K562 (cell line): Measurements from ENCODE around the gene CCNQ. TPM values are rescaled to one million over a fixed set of nuclear protein-coding genes. Genes with fewer than 3 reads are reported as not detected.

Experiments used
- ATAC-seq: fragments of 200-7000 bp; cut with Tn5 transposase; 3 replicates; pipeline ENCODE4 v1.9.1; 2020; ENCODE audit warnings: moderate library complexity
- BruUV-seq: library from RNA; stranded (reverse); fragments of 400-500 nt; replicated peaks from 2 replicates; lab custom pipeline; 2021; lab: Mats Ljungman, UMichigan
- CTCF ChIA-PET: fragments of 300-600 bp; formaldehyde crosslinking; extraction: SDS; loops from one replicate; lab custom pipeline; 2021; ENCODE audit warnings: low intra/inter-chr PET ratio; lab: Yijun Ruan, JAX
- POLR2A ChIA-PET: fragments of 300-600, 350-650 bp; sonication (Branson Sonifier 250); formaldehyde crosslinking; extraction: SDS; loops from one replicate; lab custom pipeline; 2021; ENCODE audit warnings: antibody characterized with exemption, inconsistent platforms; lab: Yijun Ruan, JAX
- DNase-seq, 4 experiments: peaks; one replicate each; pipeline versions ENCODE4 v3.0.0 to v3.0.0-alpha.2; 2011 to 2018; ENCODE audit warnings: low spot score in 3 of 4, mixed read lengths in 3 of 4; ENCODE audit errors: extremely low read depth in 1 of 4
- FAIRE-seq: peaks from 2 replicates; lab custom pipeline; 2011; peaks lifted over from hg19 to GRCh38; lab: Jason Lieb, UNC
- H2AFZ ChIP-seq: 2 replicates; pipeline ENCODE4 v1.6.0; 2011; ENCODE audit warnings: low read depth, low read length, control low read depth, inconsistent platforms
- H3K27ac ChIP-seq: fragments of 200-600 bp; 3 replicates; pipeline ENCODE4 v1.8.0; 2011; ENCODE audit warnings: low read depth, mild to moderate bottlenecking, control low read depth, inconsistent platforms, low read length, moderate library complexity, mixed read lengths; ENCODE audit errors: extremely low read depth
- H3K27me3 ChIP-seq, 2 experiments: fragments of 300-600 bp in 1 of 2; 2 replicates in 1 of 2; 3 replicates in 1 of 2; pipeline versions ENCODE4 v1.6.0 to v1.8.0; 2011; ENCODE audit warnings: inconsistent platforms in 2 of 2, low read length in 2 of 2, mild to moderate bottlenecking in 1 of 2, mixed read lengths in 1 of 2, moderate library complexity in 1 of 2; ENCODE audit not compliant: control insufficient read depth in 2 of 2, insufficient read depth in 2 of 2
- H3K36me3 ChIP-seq: fragments of 300-600 bp; 3 replicates; pipeline ENCODE4 v1.8.0; 2011; ENCODE audit warnings: mild to moderate bottlenecking, low read length, inconsistent platforms; ENCODE audit not compliant: control insufficient read depth, insufficient read depth
- H3K4me1 ChIP-seq, 2 experiments: fragments of 200-600 bp in 1 of 2; replicated peaks in 1 of 2; 2 replicates in 1 of 2; 3 replicates in 1 of 2; pipeline versions ENCODE4 v1.5.1 to v1.8.0; 2011; ENCODE audit warnings: inconsistent platforms in 2 of 2, low read length in 2 of 2, mild to moderate bottlenecking in 1 of 2, mixed read lengths in 1 of 2, moderate library complexity in 1 of 2; ENCODE audit not compliant: control insufficient read depth in 2 of 2, insufficient read depth in 2 of 2
- H3K4me2 ChIP-seq: 2 replicates; pipeline ENCODE4 v1.6.1; 2011; ENCODE audit warnings: low read length, control low read depth, inconsistent platforms, mixed read lengths; ENCODE audit not compliant: insufficient read depth
- H3K4me3 ChIP-seq: fragments of 200-600 bp; sonication (generic), shearing (Covaris generic); 2 replicates; pipeline ENCODE4 v1.5.1; 2016; ENCODE audit warnings: control low read depth, inconsistent platforms
- H3K79me2 ChIP-seq: fragments of 200-600 bp; 3 replicates; pipeline ENCODE4 v1.8.0; 2011; ENCODE audit warnings: low read length, inconsistent platforms; ENCODE audit not compliant: control insufficient read depth, insufficient read depth
- H3K9ac ChIP-seq, 2 experiments: 2 replicates each; pipeline versions ENCODE4 v1.6.0 to v1.6.1; 2011; ENCODE audit warnings: low read depth in 2 of 2, low read length in 2 of 2, control low read depth in 1 of 2, inconsistent platforms in 1 of 2, mild to moderate bottlenecking in 1 of 2, mixed read lengths in 1 of 2; ENCODE audit not compliant: insufficient read depth in 1 of 2
- H3K9me1 ChIP-seq: one replicate; pipeline ENCODE4 v1.6.0; 2011; ENCODE audit warnings: inconsistent platforms, mild to moderate bottlenecking, low read length, moderate library complexity; ENCODE audit not compliant: control insufficient read depth, insufficient read depth
- H3K9me3 ChIP-seq: replicated peaks from 2 replicates; pipeline ENCODE4 v1.5.1; 2011; ENCODE audit warnings: low read depth, low read length, inconsistent platforms; ENCODE audit not compliant: control insufficient read depth, insufficient read depth
- H4K20me1 ChIP-seq: replicated peaks from 2 replicates; pipeline ENCODE4 v1.6.1; 2011; ENCODE audit warnings: low read length, inconsistent platforms, mixed read lengths; ENCODE audit not compliant: control insufficient read depth, insufficient read depth
- CREB3L1 ChIP-seq: fragments of 450-650 bp; IDR thresholded peaks from 2 replicates; pipeline ENCODE4 v1.6.1; 2014; ENCODE audit warnings: low read depth, mild to moderate bottlenecking, moderate library complexity, borderline replicate concordance
- HNRNPH1 ChIP-seq: fragments of 200-400 bp; formaldehyde crosslinking; optimal IDR thresholded peaks from 2 replicates; pipeline ENCODE3; 2017; ENCODE audit warnings: low read depth, mild to moderate bottlenecking, low read length, moderate library complexity
- KAT7 ChIP-seq: sonication (generic); formaldehyde crosslinking; IDR thresholded peaks from 2 replicates; pipeline ENCODE4 v1.8.0; 2022; ENCODE audit warnings: missing genetic modification reagents, mild to moderate bottlenecking, borderline replicate concordance
- MAFK ChIP-seq: IDR thresholded peaks from 2 replicates; pipeline ENCODE4 v1.6.1; 2011; ENCODE audit warnings: low read length, improper control_type of control experiment
- MCM7 ChIP-seq, 2 experiments: fragments of 450-650 bp; IDR thresholded peaks; 2 replicates each; pipeline ENCODE4 v1.6.1; 2016 to 2018
- POLR2AphosphoS2 ChIP-seq: IDR thresholded peaks from 2 replicates; pipeline ENCODE4 v1.6.1; 2012; ENCODE audit warnings: low read length, improper control_type of control experiment
- SMAD2 ChIP-seq: fragments of 150-350 bp; IDR thresholded peaks from 2 replicates; pipeline ENCODE4 v1.6.1; 2014; ENCODE audit warnings: low read depth, mild to moderate bottlenecking, low read length
- SOX6 ChIP-seq: fragments of 450-650 bp; IDR thresholded peaks from 2 replicates; pipeline ENCODE4 v1.6.1; 2014; ENCODE audit warnings: mild to moderate bottlenecking
- ZNF124 ChIP-seq: sonication (generic); formaldehyde crosslinking; IDR thresholded peaks from 2 replicates; pipeline ENCODE4 v1.8.1; 2022; ENCODE audit warnings: missing genetic modification reagents
- ZNF778 ChIP-seq: fragments of 450-650 bp; formaldehyde crosslinking; IDR thresholded peaks from 2 replicates; pipeline ENCODE4 v1.4.0; 2020; ENCODE audit warnings: mild to moderate bottlenecking, moderate library complexity
- ZSCAN29 ChIP-seq: fragments of 450-650 bp; IDR thresholded peaks from 2 replicates; pipeline ENCODE4 v1.6.1; 2017
- WGBS: fragments of 100-300 bp; shearing (Covaris generic); methylation state at CpG from one replicate; pipeline ENCODE4 v1.1.6; 2016; ENCODE audit warnings: low coverage, mixed read lengths; ENCODE audit not compliant: insufficient coverage; ENCODE audit errors: missing lambda C conversion rate; 5-methylcytosine and 5-hydroxymethylcytosine counted together
- in situ Hi-C: fragments of 300-500 bp; cut with MboI; formaldehyde crosslinking; loops from 4 replicates; pipeline ENCODE4 v1.15.0; 2018; ENCODE audit warnings: inconsistent platforms, mixed read lengths
- intact Hi-C: fragments of 100-400 bp; cut with micrococcal nuclease; formaldehyde crosslinking; loops from 2 replicates; pipeline ENCODE4 v1.14.2; 2022
- polyA plus RNA-seq, 8 experiments: library from polyadenylated mRNA; depleted of rRNA in 4 of 8; stranded (reverse) in 5 of 8; unstranded in 3 of 8; fragments of >200 nt; fragmentation: Nextera tagmentation in 2 of 8; fragmentation: Illumina TruSeq in 1 of 8; extraction: Ambion mirVana in 2 of 8; extraction: Trizol in 1 of 8; gene quantifications; 2 replicates each; pipeline versions ENCODE4 v1.2.1 to v1.2.3, GENCODE V29; 2011 to 2014; ENCODE audit warnings: inconsistent platforms in 1 of 8, missing spikeins in 1 of 8
- total RNA-seq, 7 experiments: library from RNA; depleted of rRNA in 6 of 7; stranded (reverse); fragments of >200 nt in 6 of 7; fragmentation: Illumina TruSeq in 2 of 7; extraction: Trizol in 2 of 7; gene quantifications; 2 replicates each; pipeline versions ENCODE4 v1.2.1 to v1.2.3, GENCODE V29; 2011 to 2021; ENCODE audit warnings: low replicate concordance in 1 of 7

CCNQ gene
- total and polyA plus RNA-seq, 9 of the 15 experiments (the other 6 are each of a cell fraction or from before 2014, with no cell fraction given), result 0.92 to 53.8 (median 25.3) TPM

- ChIA-PET CTCF (no interaction called here), POLR2A (interaction anchor here (0.7 kb wide), 1 partner anchor 588 kb away, joined by 3 read pairs; no protein-coding TSS in a partner anchor)
- FAIRE-seq, result no peak
- intact Hi-C loops (no loop called here), in situ Hi-C loops (no loop called here)
- no peak for ATAC-seq
- Histone ChIP-seq H3K36me3 (no peaks in the 10 kb centered on the region), H3K4me2 (no peak overlapping the region), H3K27ac (no peak overlapping the region), H2AFZ (no peak overlapping the region), H3K4me3 (no peak overlapping the region), H3K9me3 (no peaks in the 10 kb centered on the region), H4K20me1 (no peaks in the 10 kb centered on the region), H3K27me3 (peaks cover 11 to 74% of the 10 kb centered on the region in 2 experiments; a peak in 4 of 5 replicates), H3K9ac (no peak overlapping the region), H3K9me1 (no peaks in the 10 kb centered on the region), H3K79me2 (no peaks in the 10 kb centered on the region), H3K4me1 (peaks cover 0 to 22% of the 10 kb centered on the region in 2 experiments; a peak in 1 of 5 replicates)
- no peak for DNase-seq
- no peak for TF ChIP-seq MAFK
- TF ChIP-seq ZSCAN29, result no peak
- no peak for TF ChIP-seq CREB3L1
- TF ChIP-seq ZNF778 (CRISPR knock-in tag), result no peak
- no peak for TF ChIP-seq POLR2AphosphoS2
- no peak for TF ChIP-seq HNRNPH1
- no peak for TF ChIP-seq SOX6
- TF ChIP-seq ZNF124, result no peak
- no peak for TF ChIP-seq SMAD2
- TF ChIP-seq MCM7 (IDR thresholded peaks at IDR 0.05), result no peak
- no peak for TF ChIP-seq KAT7 (CRISPR knock-in tag)
- WGBS, result 19% methylated on average over 11 of the region's 15 CpGs
- BruUV-seq, result no TSS peak
These were observed 35.9 kb upstream of the CCNQ start for GRCh38 chrX:153634832-153635231.
